ENCODE data around the gene OSBPL2.

DNA sequence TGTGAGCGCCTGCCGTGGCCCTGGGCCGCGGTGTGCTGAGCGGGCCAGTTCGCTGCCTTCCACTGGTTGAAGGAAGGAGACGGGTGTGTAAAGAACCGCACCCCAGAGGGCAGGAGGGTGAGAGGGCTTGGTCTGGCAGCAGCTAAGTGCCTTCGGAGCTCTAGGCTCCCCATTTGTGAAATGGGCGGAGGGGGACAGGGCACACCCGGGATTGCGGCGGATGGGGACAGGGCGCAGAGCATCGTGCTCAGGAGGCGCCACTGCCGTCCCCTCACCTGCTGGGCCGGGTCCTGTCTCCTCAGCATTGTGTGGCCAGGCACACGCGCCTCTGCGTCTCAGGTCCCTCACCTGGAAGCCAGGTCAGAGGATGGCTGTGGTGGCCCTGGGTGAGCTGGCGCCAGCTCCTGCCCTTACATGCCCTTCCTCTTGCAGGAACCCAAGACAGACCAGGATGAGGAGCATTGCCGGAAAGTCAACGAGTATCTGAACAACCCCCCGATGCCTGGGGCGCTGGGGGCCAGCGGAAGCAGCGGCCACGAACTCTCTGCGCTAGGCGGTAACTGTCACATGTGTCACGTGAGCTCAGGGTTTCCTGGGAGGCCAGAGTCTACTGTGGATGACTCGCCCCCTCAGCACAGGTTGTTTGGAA lies 67.6 kb downstream of the OSBPL2 start:
- TF ChIP-seq, protein P1, sequence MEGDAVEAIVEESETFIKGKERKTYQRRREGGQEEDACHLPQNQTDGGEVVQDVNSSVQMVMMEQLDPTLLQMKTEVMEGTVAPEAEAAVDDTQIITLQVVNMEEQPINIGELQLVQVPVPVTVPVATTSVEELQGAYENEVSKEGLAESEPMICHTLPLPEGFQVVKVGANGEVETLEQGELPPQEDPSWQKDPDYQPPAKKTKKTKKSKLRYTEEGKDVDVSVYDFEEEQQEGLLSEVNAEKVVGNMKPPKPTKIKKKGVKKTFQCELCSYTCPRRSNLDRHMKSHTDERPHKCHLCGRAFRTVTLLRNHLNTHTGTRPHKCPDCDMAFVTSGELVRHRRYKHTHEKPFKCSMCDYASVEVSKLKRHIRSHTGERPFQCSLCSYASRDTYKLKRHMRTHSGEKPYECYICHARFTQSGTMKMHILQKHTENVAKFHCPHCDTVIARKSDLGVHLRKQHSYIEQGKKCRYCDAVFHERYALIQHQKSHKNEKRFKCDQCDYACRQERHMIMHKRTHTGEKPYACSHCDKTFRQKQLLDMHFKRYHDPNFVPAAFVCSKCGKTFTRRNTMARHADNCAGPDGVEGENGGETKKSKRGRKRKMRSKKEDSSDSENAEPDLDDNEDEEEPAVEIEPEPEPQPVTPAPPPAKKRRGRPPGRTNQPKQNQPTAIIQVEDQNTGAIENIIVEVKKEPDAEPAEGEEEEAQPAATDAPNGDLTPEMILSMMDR (IDR thresholded peaks at IDR 0.05): no peak
- peak in 1 of 2 donors; percentile 14 for TF ChIP-seq POLR2AphosphoS5 (IDR thresholded peaks at IDR 0.05; ENCODE audit: insufficient read depth in 1 of 2, low read depth in 1 of 2)

Measured in vagina (tissue), 2 donors.